GM12892 (cell line): ENCODE data around the gene CAMK1D.
"Not testable (repeated sequence)": the region's sequence is repeated elsewhere in the genome, so short reads cannot be mapped to it uniquely, and the experiment has no call there.

Experiments
- DNase-seq: peaks from one replicate; pipeline ENCODE4 v3.0.0; 2011; ENCODE audit not compliant: insufficient read length
- FAIRE-seq: peaks from 2 replicates; lab custom pipeline; 2011; peaks lifted over from hg19 to GRCh38; lab: Jason Lieb, UNC
- POLR2A ChIP-seq: IDR thresholded peaks from 2 replicates; pipeline ENCODE4 v1.6.1; 2011; ENCODE audit warnings: low read depth, low read length, control low read depth
- POLR2AphosphoS5 ChIP-seq: IDR thresholded peaks from 2 replicates; pipeline ENCODE4 v1.6.1; 2011; ENCODE audit warnings: low read depth, low read length, control low read depth
- TAF1 ChIP-seq: IDR thresholded peaks from 2 replicates; pipeline ENCODE4 v1.6.1; 2011; ENCODE audit warnings: low read depth, mild to moderate bottlenecking, control low read depth, low read length, borderline replicate concordance

CAMK1D gene

DNA sequence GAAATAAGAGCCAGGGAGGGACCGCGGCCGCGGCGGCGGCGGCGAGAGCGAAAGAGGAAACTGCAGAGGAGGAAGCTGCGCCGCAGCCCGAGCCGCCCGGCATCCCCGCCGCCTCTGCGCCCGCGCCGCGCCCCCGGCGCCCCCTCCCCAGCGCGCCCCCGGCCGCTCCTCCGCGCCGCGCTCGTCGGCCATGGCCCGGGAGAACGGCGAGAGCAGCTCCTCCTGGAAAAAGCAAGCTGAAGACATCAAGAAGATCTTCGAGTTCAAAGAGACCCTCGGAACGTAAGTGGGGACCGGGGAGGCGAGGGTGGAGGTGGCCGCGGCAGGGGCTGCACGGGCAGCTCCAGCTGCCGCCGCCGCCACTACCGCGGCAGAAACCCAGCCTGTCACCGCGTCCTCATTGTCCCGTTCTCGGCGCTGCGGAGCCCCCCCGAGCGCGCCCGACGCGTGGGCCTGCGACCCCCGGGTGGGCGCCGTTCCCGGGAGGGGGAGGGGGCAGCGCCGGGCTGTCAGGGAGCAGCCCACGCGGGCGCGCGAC, 351 bp downstream of the CAMK1D start:
- DNase-seq (no peak), FAIRE-seq (peak; percentile 82)

DNA sequence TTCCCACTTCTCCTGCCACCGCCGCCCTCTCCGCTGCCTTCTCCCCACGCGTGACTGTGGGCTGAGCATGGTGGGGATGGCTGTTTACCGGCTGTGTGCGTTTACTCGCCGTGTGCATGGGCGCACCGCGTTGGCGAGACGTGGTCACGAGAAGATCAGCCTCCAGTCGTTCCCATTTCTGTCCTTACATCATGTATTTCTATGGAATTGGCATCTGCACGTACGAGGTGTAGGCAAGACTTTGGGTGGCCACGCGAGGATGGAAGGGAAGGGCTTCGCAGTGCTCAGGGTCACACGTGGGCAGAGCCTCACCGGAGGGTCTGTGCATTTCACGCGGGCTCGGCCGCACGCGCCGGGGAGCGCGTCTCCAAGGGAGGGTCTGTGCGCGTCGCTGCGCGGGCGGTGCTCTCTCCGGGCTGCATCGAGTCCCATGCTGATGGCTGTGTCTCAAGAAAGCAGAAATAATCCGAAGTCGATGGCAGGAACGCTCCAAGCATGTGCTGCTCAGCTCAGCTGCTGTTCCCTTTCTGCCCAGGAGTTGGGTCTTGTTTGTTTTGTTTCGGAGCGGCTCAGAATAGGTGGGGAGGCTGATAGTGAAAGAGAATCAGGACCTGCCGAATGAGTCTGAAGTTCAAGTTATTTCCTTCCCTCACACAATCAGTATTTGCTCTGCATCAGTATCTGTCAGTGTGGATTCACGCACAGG, 973 bp downstream of the CAMK1D start:
- DNase-seq: no peak
- peak; percentile 66; the same call in 1 of the 2 replicates for TF ChIP-seq POLR2AphosphoS5
- peak; percentile 52; the same call in 1 of the 2 replicates for TF ChIP-seq POLR2A
- TF ChIP-seq TAF1: no peak
- FAIRE-seq: peak; percentile 90

More for the DNA sequence above, 351 bp downstream of the CAMK1D start:
- TF ChIP-seq POLR2A (peak; percentile 64; the same call in 1 of the 2 replicates), POLR2AphosphoS5 (0 out of 2 replicates have a peak, but pooled peaks have one; percentile 28), TAF1 (no peak)

DNA sequence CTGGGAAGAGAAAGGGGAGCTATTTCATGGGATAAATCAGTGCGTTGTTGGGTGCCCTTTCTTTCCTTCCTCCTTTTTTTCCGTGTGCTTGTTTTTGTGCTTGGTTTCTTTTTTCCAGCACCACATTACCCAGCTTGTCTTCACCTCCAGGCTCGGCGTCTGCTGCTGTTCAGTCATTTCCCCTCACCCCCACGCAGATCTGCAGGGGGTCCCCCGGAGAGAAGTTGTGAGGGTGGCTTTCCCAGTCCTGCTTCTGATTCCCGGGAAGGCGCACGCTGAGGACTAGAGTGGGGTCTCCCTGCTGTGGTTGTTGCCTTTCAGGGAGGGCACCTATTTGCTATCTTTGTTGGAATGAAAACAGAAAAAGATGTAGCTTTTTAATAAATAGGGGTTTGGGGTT, 1.6 kb downstream of the CAMK1D start:
- DNase-seq (no peak), FAIRE-seq (no peak)
- TF ChIP-seq TAF1 (no peak), POLR2AphosphoS5 (no peak), POLR2A (no peak)

DNA sequence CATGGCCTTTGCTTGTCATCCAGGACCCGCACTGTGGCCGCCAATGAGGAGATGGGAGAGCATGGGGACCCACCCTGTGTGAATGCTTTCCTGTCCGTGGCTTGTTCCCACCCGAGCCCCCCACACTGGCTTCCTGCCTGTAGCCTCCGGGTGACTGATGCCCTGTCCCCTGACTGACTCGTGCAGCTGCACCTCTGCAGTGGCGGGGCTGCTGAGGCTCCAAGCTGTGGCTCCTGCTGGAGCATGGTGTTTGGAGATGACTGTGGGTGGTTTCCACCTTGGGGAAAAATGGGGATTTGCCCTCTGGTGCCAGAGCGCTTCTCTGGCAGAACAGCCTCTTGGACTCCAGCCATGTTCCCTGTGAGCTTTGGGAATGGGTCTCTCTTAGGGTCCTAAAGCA, 2.1 kb downstream of the CAMK1D start:
- DNase-seq: no peak
- no peak for TF ChIP-seq POLR2AphosphoS5
- TF ChIP-seq POLR2A: 0 out of 2 replicates have a peak, but pooled peaks have one; percentile 30
- TF ChIP-seq TAF1: peak; percentile 26; the same call in 1 of the 2 replicates
- peak; percentile 40 for FAIRE-seq

DNA sequence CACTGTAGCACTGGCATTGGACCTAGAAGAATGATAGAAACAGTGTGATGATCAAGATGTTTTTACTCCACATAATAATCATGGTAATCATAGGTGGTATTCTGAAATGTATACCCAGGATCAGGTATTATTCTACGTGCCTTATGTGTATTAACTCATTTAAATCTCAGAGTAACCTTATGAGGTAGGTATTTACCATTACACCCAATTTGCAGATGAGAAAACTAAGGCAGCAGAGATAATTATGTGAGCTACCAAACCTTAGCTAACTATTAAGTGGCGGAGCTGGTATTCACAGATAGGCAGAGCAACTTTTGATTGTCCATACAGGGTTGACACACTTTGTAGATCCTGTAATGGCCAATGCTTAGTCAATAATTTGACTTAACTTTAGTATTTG, 2.5 kb downstream of the CAMK1D start:
- TF ChIP-seq TAF1: no peak
- TF ChIP-seq POLR2A: no peak
- no peak for TF ChIP-seq POLR2AphosphoS5
- no peak for FAIRE-seq
- no peak for DNase-seq

DNA sequence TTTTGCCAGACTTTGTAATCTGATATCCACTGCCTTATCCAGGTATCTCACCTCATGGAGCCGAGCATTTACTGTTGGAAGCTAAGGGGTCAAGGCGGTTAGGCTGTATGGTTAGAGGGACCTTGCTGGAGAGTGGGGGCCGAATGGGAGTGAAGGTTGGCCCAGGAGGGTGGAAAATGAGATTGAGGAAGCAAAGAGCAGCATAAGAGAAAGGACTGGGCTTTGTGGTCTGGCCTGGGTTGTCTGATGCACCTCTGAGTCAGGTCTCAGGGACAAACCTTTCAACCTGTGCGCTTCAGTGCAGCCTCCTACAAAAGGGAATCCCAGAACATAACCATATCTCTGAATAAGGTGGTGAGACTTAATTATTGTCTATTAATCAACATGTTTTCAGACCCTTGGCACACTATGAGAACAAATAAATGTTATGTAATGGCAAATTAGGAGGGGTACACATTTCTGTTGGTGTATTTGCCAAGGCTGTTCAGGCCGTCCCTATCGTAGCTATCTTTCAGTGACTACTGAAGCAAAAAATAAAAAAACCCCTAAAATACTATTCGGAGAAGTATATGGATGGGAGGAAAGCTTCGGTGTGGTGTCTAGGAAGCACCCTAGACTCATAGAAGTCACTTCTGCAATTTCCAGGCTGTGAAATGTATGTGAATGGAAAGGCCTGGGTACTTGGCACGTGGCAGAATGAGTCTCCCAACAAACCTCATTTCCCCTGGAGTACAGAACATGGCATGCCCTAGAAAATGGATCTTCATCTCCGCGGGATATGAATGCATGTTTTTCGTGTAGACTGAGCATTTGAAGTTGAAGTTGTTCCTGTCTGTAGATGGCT, 4.3 kb downstream of the CAMK1D start:
- peak; percentile 61 for FAIRE-seq
- DNase-seq: no peak
- no peak for TF ChIP-seq POLR2AphosphoS5
- no peak for TF ChIP-seq POLR2A
- no peak for TF ChIP-seq TAF1

DNA sequence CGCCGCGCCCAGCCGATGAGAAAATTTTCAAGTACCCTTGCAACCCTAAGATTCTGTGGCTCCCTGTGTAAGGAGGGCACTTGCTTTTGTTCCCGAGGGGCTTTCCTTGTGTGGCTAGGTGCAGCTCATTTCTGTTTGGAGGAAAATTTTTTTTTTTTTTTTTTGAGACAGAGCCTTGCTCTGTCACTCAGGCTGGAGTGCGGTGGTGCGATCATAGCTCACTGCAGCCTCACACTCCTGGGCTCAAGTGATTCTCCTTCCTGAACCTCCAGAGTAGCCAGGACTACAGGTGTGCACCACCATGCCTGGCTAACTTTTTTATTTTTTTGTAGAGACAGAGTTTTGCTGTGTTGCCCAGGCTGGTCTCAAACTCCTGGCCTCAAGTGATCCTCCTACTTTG, 5.3 kb downstream of the CAMK1D start:
- not testable (repeated sequence) for DNase-seq, FAIRE-seq

DNA sequence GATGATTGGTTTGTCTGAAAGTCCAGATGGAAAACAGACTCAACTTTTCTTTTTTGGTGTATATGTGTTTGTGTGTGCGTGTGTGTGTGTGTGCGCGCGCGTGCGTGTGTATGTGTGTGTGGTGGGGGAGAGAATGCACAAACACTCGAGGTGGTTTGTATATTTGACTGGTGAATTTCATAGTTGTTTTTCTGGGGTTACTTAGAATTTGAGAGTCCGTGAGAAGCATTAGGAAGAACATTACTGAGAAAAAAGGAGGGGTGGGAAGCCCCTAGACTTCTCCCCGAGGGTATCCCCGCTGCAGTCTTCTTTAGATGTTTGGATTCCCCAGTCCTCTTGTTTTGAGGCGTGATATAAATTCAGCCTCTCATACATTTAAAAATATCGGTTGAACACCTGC, 6.0 kb downstream of the CAMK1D start:
- no peak for DNase-seq
- FAIRE-seq: peak; percentile 30
- TF ChIP-seq POLR2AphosphoS5 (no peak), TAF1 (no peak), POLR2A (no peak)

DNA sequence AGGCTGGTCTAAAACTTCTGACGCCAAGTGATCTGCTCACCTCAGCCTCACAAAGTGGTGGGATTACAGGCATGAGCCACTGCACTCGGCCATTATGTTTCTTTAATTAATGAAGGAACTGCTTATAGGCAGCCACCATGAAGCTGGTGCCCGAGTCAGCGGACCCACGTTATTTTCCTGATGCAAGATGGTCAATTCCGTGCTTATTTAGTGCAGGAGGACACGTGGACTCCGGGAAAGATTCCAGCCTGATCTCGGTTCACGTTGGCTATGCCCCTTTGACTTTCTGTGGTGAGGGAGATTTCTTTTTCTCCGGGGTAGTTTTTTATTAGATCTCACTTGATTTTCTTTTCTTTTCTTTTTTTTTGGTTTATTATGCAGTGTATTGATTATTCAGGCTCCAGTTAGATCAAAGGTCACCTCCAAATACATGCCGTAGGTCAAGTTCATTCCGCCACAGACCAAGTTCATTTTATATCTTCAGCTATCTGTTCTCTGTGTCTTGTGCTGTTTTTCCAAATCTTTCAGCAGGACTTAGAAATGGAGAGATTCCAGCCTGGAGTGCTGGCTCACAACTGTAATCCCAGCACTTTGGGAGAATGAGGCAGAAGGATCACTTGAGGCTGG, 8.3 kb downstream of the CAMK1D start:
- DNase-seq: no peak
- FAIRE-seq: no peak
- no peak for TF ChIP-seq POLR2AphosphoS5
- TF ChIP-seq TAF1: no peak
- TF ChIP-seq POLR2A: no peak

DNA sequence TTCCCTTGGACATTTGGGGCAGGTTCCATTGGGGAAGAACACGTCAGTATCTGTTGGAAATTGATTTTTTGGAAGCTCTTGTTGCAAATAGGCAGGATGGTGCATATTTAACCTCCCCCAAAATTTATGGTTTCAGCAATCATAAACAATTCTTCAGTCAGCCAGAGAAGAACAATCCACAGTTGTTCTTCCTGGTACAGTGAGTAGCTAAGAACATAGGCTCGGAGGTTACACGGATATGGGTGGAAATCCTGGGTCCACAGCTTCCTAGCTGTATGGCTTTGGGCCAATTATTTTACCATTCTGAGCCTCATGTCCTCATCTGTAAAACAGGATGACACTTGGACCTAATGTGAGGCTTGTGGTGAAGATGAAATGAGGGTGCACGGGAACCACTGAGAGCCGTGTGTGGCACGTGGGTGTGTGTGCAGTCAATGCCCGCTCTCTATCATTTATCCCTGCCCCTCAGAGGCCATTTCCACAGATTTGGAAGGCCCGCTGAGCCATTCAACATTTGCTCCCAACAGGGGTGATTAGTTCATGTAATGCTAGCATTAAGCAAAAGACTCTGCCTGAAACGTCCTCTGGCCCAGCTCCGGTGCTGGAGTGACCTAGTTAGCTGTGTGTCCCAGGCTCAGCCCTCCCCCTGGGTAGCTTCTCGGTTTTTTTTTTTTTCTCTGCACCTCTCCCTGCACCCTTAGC, 9.7 kb downstream of the CAMK1D start:
- FAIRE-seq (no peak), DNase-seq (no peak)
- TF ChIP-seq POLR2AphosphoS5 (no peak), POLR2A (no peak), TAF1 (no peak)

DNA sequence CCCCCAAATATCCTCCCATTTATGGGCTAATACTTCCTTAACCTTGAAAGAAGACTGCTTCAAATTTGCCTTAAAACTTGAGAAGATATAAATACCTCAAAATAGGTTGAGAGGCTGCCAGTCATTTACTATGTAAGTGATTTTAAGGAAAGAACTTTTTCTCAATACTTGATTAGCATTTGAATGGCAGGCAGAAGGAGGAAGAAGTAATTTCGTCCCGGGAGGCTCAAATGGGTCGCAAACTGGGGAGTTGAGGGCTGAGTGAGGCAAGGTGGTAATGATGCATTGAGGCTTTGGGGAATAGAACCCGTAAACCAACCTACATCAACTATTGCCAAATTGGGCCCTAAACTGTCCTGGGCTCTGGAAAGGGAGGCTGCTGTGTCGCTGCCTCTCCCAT, 11.1 kb downstream of the CAMK1D start:
- TF ChIP-seq POLR2AphosphoS5 (no peak), POLR2A (no peak), TAF1 (no peak)
- no peak for FAIRE-seq
- DNase-seq: no peak

DNA sequence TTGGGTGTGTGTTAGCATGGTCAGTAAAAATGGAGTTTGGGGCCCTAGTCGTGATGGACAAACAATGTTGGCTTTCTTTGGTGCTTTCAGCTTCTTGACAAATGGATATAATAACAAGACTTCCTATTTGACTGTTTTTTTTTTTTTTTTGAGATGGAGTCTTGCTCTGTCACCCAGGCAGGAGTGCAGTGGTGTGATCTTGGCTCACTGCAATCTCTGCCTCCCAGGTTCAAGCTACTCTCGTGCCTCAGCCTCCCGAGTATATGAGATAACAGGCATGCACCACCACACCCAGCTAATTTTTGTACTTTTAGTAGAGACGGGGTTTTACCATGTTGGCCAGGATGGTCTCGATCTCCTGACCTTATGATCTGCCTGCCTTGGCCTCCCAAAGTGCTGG, 11.8 kb downstream of the CAMK1D start:
- FAIRE-seq, DNase-seq: not testable (repeated sequence)
